CD4-positive, alpha-beta T cell treated with Interferon gamma for 1 hour (primary cell): ENCODE data around the gene ITGB8.

ENCODE experiments used
- DNase-seq: peaks from one replicate; pipeline ENCODE4 v3.0.0-alpha.2; 2020

The ITGB8 gene

GRCh38 chr7:20438694-20439376 lies 108.1 kb downstream of the ITGB8 start:
- DNase-seq = no peak

- no peak for DNase-seq
Measured at GRCh38 chr7:20439416-20440185, 108.9 kb downstream of the ITGB8 start.

- no peak for DNase-seq
Measured at GRCh38 chr7:20440472-20441105, 109.9 kb downstream of the ITGB8 start.

- DNase-seq = no peak
Measured at GRCh38 chr7:20441346-20441745, 110.6 kb downstream of the ITGB8 start.

- DNase-seq = no peak
Measured at GRCh38 chr7:20441991-20442441, 111.3 kb downstream of the ITGB8 start.

GRCh38 chr7:20442951-20443350 lies 112.3 kb downstream of the ITGB8 start:
- DNase-seq = no peak

GRCh38 chr7:20444030-20444800 lies 113.5 kb downstream of the ITGB8 start:
- no peak for DNase-seq

GRCh38 chr7:20447021-20447650 lies 116.4 kb downstream of the ITGB8 start:
- no peak for DNase-seq

GRCh38 chr7:20449176-20449575 lies 118.5 kb downstream of the ITGB8 start:
- DNase-seq = no peak

GRCh38 chr7:20450536-20450935 lies 119.8 kb downstream of the ITGB8 start:
- DNase-seq = no peak

- no peak for DNase-seq
Measured at GRCh38 chr7:20454202-20454601, 123.5 kb downstream of the ITGB8 start.

GRCh38 chr7:20456701-20457100 lies 126.0 kb downstream of the ITGB8 start:
- no peak for DNase-seq

- DNase-seq = no peak
Measured at GRCh38 chr7:20458521-20458920, 127.8 kb downstream of the ITGB8 start.

- DNase-seq = no peak
Measured at GRCh38 chr7:20459419-20459818, 128.7 kb downstream of the ITGB8 start.

- DNase-seq = no peak
Measured at GRCh38 chr7:20464891-20465290, 134.2 kb downstream of the ITGB8 start.
